Spleen (tissue), 11 donors: Measurements from ENCODE around the gene RTN4RL2. TPM values are rescaled to one million over a fixed set of nuclear protein-coding genes. Genes with fewer than 3 reads are reported as not detected.

Experiments used
- DNase-seq: peaks from one replicate; pipeline ENCODE4 v3.0.0-alpha.2; 2020
- H3K27ac ChIP-seq, 8 donors: fragments of 200-600 bp; sonication (generic) in 7 of 8; 1 replicate in 4 of 8; 2 replicates in 4 of 8; pipeline versions ENCODE4 v1.5.0 to v1.8.0; 2016 to 2021; ENCODE audit warnings: inconsistent platforms in 4 of 8, mild to moderate bottlenecking in 4 of 8, moderate library complexity in 1 of 8
- H3K27me3 ChIP-seq, 7 donors: fragments of 200-600 bp; sonication (generic) in 6 of 7; replicated peaks in 1 of 7; 1 replicate in 4 of 7; 2 replicates in 3 of 7; pipeline versions ENCODE4 v1.5.0 to v1.8.0; 2016 to 2021; ENCODE audit warnings: inconsistent platforms in 3 of 7, mild to moderate bottlenecking in 1 of 7
- H3K36me3 ChIP-seq, 6 donors: fragments of 200-600 bp; sonication (generic) in 5 of 6; 1 replicate in 4 of 6; 2 replicates in 2 of 6; pipeline versions ENCODE4 v1.5.0 to v1.8.0; 2016 to 2021; ENCODE audit warnings: inconsistent platforms in 2 of 6
- H3K4me1 ChIP-seq, 6 donors: fragments of 200-600 bp; sonication (generic) in 5 of 6; 1 replicate in 3 of 6; 2 replicates in 3 of 6; pipeline versions ENCODE4 v1.5.0 to v1.8.0; 2016 to 2021; ENCODE audit warnings: inconsistent platforms in 3 of 6
- H3K4me3 ChIP-seq, 8 donors: fragments of 200-600 bp; sonication (generic) in 7 of 8; 1 replicate in 4 of 8; 2 replicates in 4 of 8; pipeline versions ENCODE4 v1.5.0 to v1.8.0; 2016 to 2021; ENCODE audit warnings: inconsistent platforms in 4 of 8, mild to moderate bottlenecking in 4 of 8, moderate library complexity in 2 of 8
- H3K9me3 ChIP-seq, 8 donors: fragments of 200-600 bp; sonication (generic) in 7 of 8; 1 replicate in 4 of 8; 2 replicates in 4 of 8; pipeline versions ENCODE4 v1.5.0 to v1.8.0; 2016 to 2021; ENCODE audit warnings: inconsistent platforms in 4 of 8
- CTCF ChIP-seq, 11 experiments: fragments of 200-600 bp in 7 of 11; fragments of 450-650 bp in 4 of 11; sonication (generic) in 4 of 11; IDR thresholded peaks in 8 of 11; conservative IDR thresholded peaks in 3 of 11; 1 replicate in 7 of 11; 2 replicates in 4 of 11; pipeline versions ENCODE4 v1.4.0 to v1.8.0; 2016 to 2021; ENCODE audit warnings: antibody characterized with exemption in 11 of 11, inconsistent platforms in 4 of 11, mild to moderate bottlenecking in 1 of 11
- POLR2A ChIP-seq, 3 donors: fragments of 450-650 bp; IDR thresholded peaks; one replicate each; pipeline ENCODE4 v1.5.1; 2017; ENCODE audit warnings: antibody characterized with exemption in 3 of 3, mild to moderate bottlenecking in 1 of 3
- POLR2AphosphoS5 ChIP-seq, 3 donors: sonication (generic); formaldehyde crosslinking; IDR thresholded peaks; one replicate each; pipeline ENCODE4 v1.5.1; 2017; ENCODE audit warnings: antibody characterized with exemption in 3 of 3
- WGBS, 5 donors: extraction: QIAGEN DNeasy Blood & Tissue Kit in 3 of 5; methylation state at CpG; one replicate each; pipeline versions ENCODE4 v1.1.5 to v1.1.7; 2013 to 2018; 5-methylcytosine and 5-hydroxymethylcytosine counted together
- intact Hi-C: fragments of 100-400 bp; cut with DNase I; formaldehyde crosslinking; loops from one replicate; pipeline ENCODE4 v1.15.0; 2023; ENCODE audit warnings: low total_unique reads
- polyA plus RNA-seq, 3 donors: library from polyadenylated mRNA; stranded (reverse); fragments of 200-250 nt; gene quantifications; one replicate each; pipeline ENCODE4 v1.2.1, GENCODE V29; 2013
- total RNA-seq, 7 donors: library from RNA; depleted of rRNA in 3 of 7; stranded (reverse); fragments of >200 nt in 3 of 7; fragmentation: NEBNext Ultra II Directional in 4 of 7; extraction: Animal tissue kit (Norgen Biotek cat#: 25700) in 4 of 7; gene quantifications; one replicate each; pipeline versions ENCODE4 v1.1.0 to v1.2.1, GENCODE V29; 2016 to 2021
- donor health status: healthy with polysubstance abuse.
- donor health status: DM: no; HTN: no; CAD: no; lungs with moderate emphysema.
- donor health status: DM: no; HTN: no; CAD: no.
- donor health status: Bipolar disorder and iron deficiency.
- donor health status: healthy.
- donor health status: DM: no; HTN: no; CAD: no.
- donor health status: DM: yes; HTN: yes; CAD: no.

RTN4RL2 gene
- total and polyA plus RNA-seq, 10 donors, result 0.15 to 2.0 (median 0.44) TPM

- H3K36me3 ChIP-seq, result peaks cover 0 to 45% (median 8%) of the 10 kb centered on the region in 6 donors
- DNase-seq, result peak; percentile 87
- no peaks in the 10 kb centered on the region for H3K9me3 ChIP-seq
- H3K27ac ChIP-seq, result peak overlapping the region; percentile 53 to 93 (median 90)
- peaks cover 28 to 63% (median 45%) of the 10 kb centered on the region in 6 donors for H3K4me1 ChIP-seq
- no peaks in the 10 kb centered on the region for H3K27me3 ChIP-seq
- 9 to 21% (median 14%) methylated on average over 14 to 15 of the region's 15 CpGs for WGBS, 5 donors
- peak; percentile 45 to 91 (median 54) for TF ChIP-seq POLR2AphosphoS5 (IDR thresholded peaks at IDR 0.05)
- no peak for TF ChIP-seq POLR2A (IDR thresholded peaks at IDR 0.05)
- intact Hi-C loops, result no loop called here
- H3K4me3 ChIP-seq, result peak overlapping the region in 5 of 8 donors; percentile 1 to 76 (median 58)
Measured at GRCh38 chr11:57424792-57425564, 35.4 kb upstream of the RTN4RL2 start.

GRCh38 chr11:57425565-57426438 is 34.5 kb upstream of the RTN4RL2 start:
- Histone ChIP-seq H3K36me3 (peaks cover 0 to 36% (median 2%) of the 10 kb centered on the region in 6 donors), H3K27ac (peak overlapping the region; percentile 82 to 93 (median 90)), H3K27me3 (no peaks in the 10 kb centered on the region), H3K4me1 (peaks cover 28 to 63% (median 45%) of the 10 kb centered on the region in 6 donors), H3K4me3 (peak overlapping the region in 7 of 8 donors; percentile 41 to 76 (median 52)), H3K9me3 (no peaks in the 10 kb centered on the region)
- peak; percentile 79 for DNase-seq
- TF ChIP-seq CTCF (IDR thresholded peaks at IDR 0.05 in 8 of 11, conservative IDR thresholded peaks at IDR 0.05 in 3 of 11), result no peak
- TF ChIP-seq POLR2AphosphoS5 (IDR thresholded peaks at IDR 0.05), result peak in 1 of 3 donors; percentile 32
- intact Hi-C loops, result no loop called here
- WGBS, 5 donors, result 30 to 65% (median 41%) methylated on average over 15 of the region's 15 CpGs

- peak overlapping the region; percentile 82 to 93 (median 90) for H3K27ac ChIP-seq
- peaks cover 28 to 63% (median 45%) of the 10 kb centered on the region in 6 donors for H3K4me1 ChIP-seq
- H3K36me3 ChIP-seq, result peaks cover 0 to 30% (median 0%) of the 10 kb centered on the region in 6 donors
- no peaks in the 10 kb centered on the region for H3K9me3 ChIP-seq
- no peak for DNase-seq
- TF ChIP-seq POLR2AphosphoS5 (IDR thresholded peaks at IDR 0.05), result no peak
- no peak for TF ChIP-seq POLR2A (IDR thresholded peaks at IDR 0.05)
- TF ChIP-seq CTCF (IDR thresholded peaks at IDR 0.05 in 8 of 11, conservative IDR thresholded peaks at IDR 0.05 in 3 of 11), result no peak
- no peaks in the 10 kb centered on the region for H3K27me3 ChIP-seq
- H3K4me3 ChIP-seq, result peak overlapping the region; percentile 41 to 76 (median 51)
- 6 to 11% (median 9%) methylated on average over 16 of the region's 16 CpGs for WGBS, 5 donors
- intact Hi-C loops, result no loop called here
Measured at GRCh38 chr11:57426439-57426928, 33.8 kb upstream of the RTN4RL2 start.

- Histone ChIP-seq H3K4me3 (peak within 1 kb of the TSS; percentile 41 to 76 (median 51)), H3K27ac (peak within 1 kb of the TSS; percentile 82 to 93 (median 90)), H3K27me3 (no peaks in the 10 kb centered on the region), H3K9me3 (no peaks in the 10 kb centered on the region), H3K36me3 (peaks cover 0 to 23% (median 0%) of the 10 kb centered on the region in 6 donors), H3K4me1 (peaks cover 28 to 60% (median 45%) of the 10 kb centered on the region in 6 donors)
- DNase-seq, result peak; percentile 93
- 2 to 5% (median 3%) methylated on average over 37 to 39 of the region's 39 CpGs for WGBS, 5 donors
- TF ChIP-seq POLR2A (IDR thresholded peaks at IDR 0.05) (no peak), CTCF (IDR thresholded peaks at IDR 0.05 in 8 of 11, conservative IDR thresholded peaks at IDR 0.05 in 3 of 11) (peak in 2 of 11 experiments; percentile 6 to 12), POLR2AphosphoS5 (IDR thresholded peaks at IDR 0.05) (peak; percentile 66 to 84 (median 82))
- intact Hi-C loops, result no loop called here
Measured at GRCh38 chr11:57426929-57427726, 33.2 kb upstream of the RTN4RL2 start, which contains the start of gene SLC43A3. Gene SLC43A3 (minus strand): TSS chr11:57427121. CDS start chr11:57426172, 949 bp downstream.
